K562 (cell line): Measurements from ENCODE around the gene FZD4. TPM values are rescaled to one million over a fixed set of nuclear protein-coding genes. Genes with fewer than 3 reads are reported as not detected.
A peak's percentile ranks its signal among the peaks of the same experiment; 100 is the strongest.

Source experiments
- BRCA1 ChIP-seq, 2 experiments: fragments of 450-650 bp in 1 of 2; sonication (generic) in 1 of 2; formaldehyde crosslinking in 1 of 2; IDR thresholded peaks; 2 replicates each; pipeline versions ENCODE4 v1.5.0 to v1.6.1; 2017 to 2020; ENCODE audit warnings: mild to moderate bottlenecking in 1 of 2, missing genetic modification reagents in 1 of 2
- EWSR1 ChIP-seq: fragments of 450-650 bp; IDR thresholded peaks from 2 replicates; pipeline ENCODE4 v1.6.1; 2018; ENCODE audit warnings: borderline replicate concordance, mild to moderate bottlenecking, low read depth, moderate library complexity; ENCODE audit not compliant: partially characterized antibody
- FOXM1 ChIP-seq, 2 experiments: fragments of 450-650 bp in 1 of 2; sonication (generic) in 1 of 2; formaldehyde crosslinking in 1 of 2; IDR thresholded peaks; 2 replicates each; pipeline versions ENCODE4 v1.6.1 to v1.9.0; 2017 to 2022; ENCODE audit warnings: low read depth in 2 of 2, mild to moderate bottlenecking in 2 of 2, missing genetic modification reagents in 1 of 2, moderate library complexity in 1 of 2
- HNRNPK ChIP-seq: fragments of 200-400 bp; formaldehyde crosslinking; IDR thresholded peaks from one replicate; pipeline ENCODE4 v1.6.1; 2018; ENCODE audit warnings: mild to moderate bottlenecking, low read depth, low read length; ENCODE audit not compliant: poor library complexity, severe bottlenecking
- LEF1 ChIP-seq: fragments of 450-650 bp; IDR thresholded peaks from 2 replicates; pipeline ENCODE4 v1.6.1; 2016; ENCODE audit warnings: mild to moderate bottlenecking
- MCM2 ChIP-seq: fragments of 450-650 bp; IDR thresholded peaks from 2 replicates; pipeline ENCODE4 v1.6.1; 2017; ENCODE audit warnings: low read depth, mild to moderate bottlenecking
- PHF20 ChIP-seq: fragments of 450-650 bp; IDR thresholded peaks from 2 replicates; pipeline ENCODE4 v1.6.1; 2018; ENCODE audit not compliant: partially characterized antibody
- POLR2AphosphoS5 ChIP-seq: IDR thresholded peaks from 2 replicates; pipeline ENCODE4 v1.6.1; 2011; ENCODE audit warnings: mild to moderate bottlenecking, low read depth, low read length, moderate library complexity; ENCODE audit not compliant: control insufficient read depth, insufficient read depth
- POLR2H ChIP-seq: IDR thresholded peaks from 2 replicates; pipeline ENCODE4 v1.6.1; 2016; ENCODE audit warnings: missing genetic modification characterization, low read depth, mild to moderate bottlenecking, control low read depth, missing compliant biosample characterization, moderate library complexity
- SAFB2 ChIP-seq: fragments of 200-400 bp; formaldehyde crosslinking; IDR thresholded peaks from 2 replicates; pipeline ENCODE4 v1.6.1; 2018; ENCODE audit warnings: borderline replicate concordance, low read length, low read depth, moderate library complexity; ENCODE audit not compliant: severe bottlenecking
- SMAD4 ChIP-seq: fragments of 250-450 bp; sonication (Bioruptor Pico); conservative IDR thresholded peaks from 2 replicates; pipeline ENCODE4 v1.8.0; 2021; ENCODE audit warnings: inconsistent platforms, mild to moderate bottlenecking, moderate library complexity
- SREBF1 ChIP-seq: fragments of 150-350 bp; IDR thresholded peaks from 2 replicates; pipeline ENCODE4 v1.6.1; 2014; ENCODE audit warnings: antibody characterized with exemption, low read depth, low read length, borderline replicate concordance
- ZFP30 ChIP-seq: fragments of 250-450 bp; sonication (Bioruptor Pico); IDR thresholded peaks from 2 replicates; pipeline ENCODE4 v1.8.0; 2022; ENCODE audit warnings: moderate library complexity, mild to moderate bottlenecking, inconsistent platforms, borderline replicate concordance
- ZNF140 ChIP-seq: fragments of 250-450 bp; sonication (Bioruptor Pico); IDR thresholded peaks from 2 replicates; pipeline ENCODE4 v1.8.0; 2021; ENCODE audit warnings: moderate library complexity, mild to moderate bottlenecking, inconsistent platforms
- ZNF584 ChIP-seq: fragments of 200-800 bp; sonication (Bioruptor generic); IDR thresholded peaks from 2 replicates; pipeline ENCODE4 v1.6.1; 2016; ENCODE audit warnings: low read depth, mild to moderate bottlenecking, missing genetic modification characterization, missing compliant biosample characterization
- polyA plus RNA-seq, 8 experiments: library from polyadenylated mRNA; depleted of rRNA in 4 of 8; stranded (reverse) in 5 of 8; unstranded in 3 of 8; fragments of >200 nt; fragmentation: Nextera tagmentation in 2 of 8; fragmentation: Illumina TruSeq in 1 of 8; extraction: Ambion mirVana in 2 of 8; extraction: Trizol in 1 of 8; gene quantifications; 2 replicates each; pipeline versions ENCODE4 v1.2.1 to v1.2.3, GENCODE V29; 2011 to 2014; ENCODE audit warnings: inconsistent platforms in 1 of 8, missing spikeins in 1 of 8
- total RNA-seq, 7 experiments: library from RNA; depleted of rRNA in 6 of 7; stranded (reverse); fragments of >200 nt in 6 of 7; fragmentation: Illumina TruSeq in 2 of 7; extraction: Trizol in 2 of 7; gene quantifications; 2 replicates each; pipeline versions ENCODE4 v1.2.1 to v1.2.3, GENCODE V29; 2011 to 2021; ENCODE audit warnings: low replicate concordance in 1 of 7
- TF ChIP-seq, protein P1 (sequence below): sonication (generic); formaldehyde crosslinking; IDR thresholded peaks from 2 replicates; pipeline ENCODE4 v1.8.0; 2022; ENCODE audit warnings: mild to moderate bottlenecking, missing genetic modification reagents
- TF ChIP-seq, protein P2 (sequence below): fragments of 450-650 bp; IDR thresholded peaks from 2 replicates; pipeline ENCODE4 v1.6.1; 2016; ENCODE audit warnings: antibody characterized with exemption
- TF ChIP-seq, protein P3 (sequence below): fragments of 450-650 bp; formaldehyde crosslinking; IDR thresholded peaks from 2 replicates; pipeline ENCODE4 v1.4.0; 2020; ENCODE audit warnings: mild to moderate bottlenecking
- TF ChIP-seq, protein P4 (sequence below): sonication (generic); formaldehyde crosslinking; IDR thresholded peaks from 2 replicates; pipeline ENCODE4 v1.5.0; 2020; ENCODE audit warnings: missing genetic modification reagents

FZD4 gene
- total and polyA plus RNA-seq, 9 of the 15 experiments (the other 6 are each of a cell fraction or from before 2014, with no cell fraction given): 1.2 to 7.9 (median 5.8) TPM

DNA sequence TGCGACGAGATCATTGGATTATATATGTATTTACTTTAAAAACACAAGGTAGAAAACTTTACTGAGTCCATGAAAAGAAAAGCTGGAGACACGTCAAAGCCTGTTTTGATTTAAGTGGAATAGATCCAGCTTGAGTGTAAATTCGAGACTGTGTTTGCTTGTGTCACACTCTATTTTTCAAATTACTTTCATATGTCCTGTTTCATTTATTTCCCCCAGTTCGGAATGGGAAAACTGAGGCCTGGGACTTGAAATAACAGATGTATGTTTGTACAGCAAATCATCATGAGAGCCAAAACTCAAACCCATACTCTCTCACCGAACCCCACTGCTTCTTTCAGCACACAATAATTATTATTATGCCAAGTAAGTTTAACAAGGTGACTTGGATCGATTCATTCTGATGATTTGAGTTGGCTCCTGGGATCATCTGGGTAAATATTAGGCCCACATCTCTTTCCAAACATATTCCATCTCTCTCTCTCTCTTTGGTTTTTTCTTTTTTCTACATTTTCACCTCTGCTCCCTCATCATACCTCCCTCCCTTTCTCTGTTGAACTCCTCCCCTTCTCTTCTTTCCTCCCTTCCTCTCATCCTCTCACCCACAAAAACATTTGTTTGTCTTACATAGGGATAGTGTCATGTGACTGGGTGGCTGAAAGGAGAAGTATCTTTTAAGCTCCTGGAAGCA is 21.2 kb downstream of the FZD4 start (continued):
- TF ChIP-seq, protein P1, sequence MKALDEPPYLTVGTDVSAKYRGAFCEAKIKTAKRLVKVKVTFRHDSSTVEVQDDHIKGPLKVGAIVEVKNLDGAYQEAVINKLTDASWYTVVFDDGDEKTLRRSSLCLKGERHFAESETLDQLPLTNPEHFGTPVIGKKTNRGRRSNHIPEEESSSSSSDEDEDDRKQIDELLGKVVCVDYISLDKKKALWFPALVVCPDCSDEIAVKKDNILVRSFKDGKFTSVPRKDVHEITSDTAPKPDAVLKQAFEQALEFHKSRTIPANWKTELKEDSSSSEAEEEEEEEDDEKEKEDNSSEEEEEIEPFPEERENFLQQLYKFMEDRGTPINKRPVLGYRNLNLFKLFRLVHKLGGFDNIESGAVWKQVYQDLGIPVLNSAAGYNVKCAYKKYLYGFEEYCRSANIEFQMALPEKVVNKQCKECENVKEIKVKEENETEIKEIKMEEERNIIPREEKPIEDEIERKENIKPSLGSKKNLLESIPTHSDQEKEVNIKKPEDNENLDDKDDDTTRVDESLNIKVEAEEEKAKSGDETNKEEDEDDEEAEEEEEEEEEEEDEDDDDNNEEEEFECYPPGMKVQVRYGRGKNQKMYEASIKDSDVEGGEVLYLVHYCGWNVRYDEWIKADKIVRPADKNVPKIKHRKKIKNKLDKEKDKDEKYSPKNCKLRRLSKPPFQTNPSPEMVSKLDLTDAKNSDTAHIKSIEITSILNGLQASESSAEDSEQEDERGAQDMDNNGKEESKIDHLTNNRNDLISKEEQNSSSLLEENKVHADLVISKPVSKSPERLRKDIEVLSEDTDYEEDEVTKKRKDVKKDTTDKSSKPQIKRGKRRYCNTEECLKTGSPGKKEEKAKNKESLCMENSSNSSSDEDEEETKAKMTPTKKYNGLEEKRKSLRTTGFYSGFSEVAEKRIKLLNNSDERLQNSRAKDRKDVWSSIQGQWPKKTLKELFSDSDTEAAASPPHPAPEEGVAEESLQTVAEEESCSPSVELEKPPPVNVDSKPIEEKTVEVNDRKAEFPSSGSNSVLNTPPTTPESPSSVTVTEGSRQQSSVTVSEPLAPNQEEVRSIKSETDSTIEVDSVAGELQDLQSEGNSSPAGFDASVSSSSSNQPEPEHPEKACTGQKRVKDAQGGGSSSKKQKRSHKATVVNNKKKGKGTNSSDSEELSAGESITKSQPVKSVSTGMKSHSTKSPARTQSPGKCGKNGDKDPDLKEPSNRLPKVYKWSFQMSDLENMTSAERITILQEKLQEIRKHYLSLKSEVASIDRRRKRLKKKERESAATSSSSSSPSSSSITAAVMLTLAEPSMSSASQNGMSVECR (CRISPR knock-in tag): no peak
- TF ChIP-seq SREBF1 (no peak), MCM2 (no peak), BRCA1 (IDR thresholded peaks at IDR 0.05) (no peak), BRCA1 (CRISPR knock-in tag; IDR thresholded peaks at IDR 0.05) (no peak), POLR2H (no peak), LEF1 (no peak), EWSR1 (no peak), SMAD4 (CRISPR knock-in tag) (0 out of 2 replicates have a peak, but pooled peaks have one; percentile 27), POLR2AphosphoS5 (no peak), PHF20 (no peak), ZFP30 (CRISPR knock-in tag) (no peak), SAFB2 (no peak), FOXM1 (IDR thresholded peaks at IDR 0.05; ENCODE audit: low read depth) (no peak), FOXM1 (CRISPR knock-in tag; IDR thresholded peaks at IDR 0.05; ENCODE audit: low read depth) (no peak), ZNF140 (no peak), HNRNPK (no peak), ZNF584 (CRISPR knock-in tag) (no peak)
- TF ChIP-seq, protein P2, sequence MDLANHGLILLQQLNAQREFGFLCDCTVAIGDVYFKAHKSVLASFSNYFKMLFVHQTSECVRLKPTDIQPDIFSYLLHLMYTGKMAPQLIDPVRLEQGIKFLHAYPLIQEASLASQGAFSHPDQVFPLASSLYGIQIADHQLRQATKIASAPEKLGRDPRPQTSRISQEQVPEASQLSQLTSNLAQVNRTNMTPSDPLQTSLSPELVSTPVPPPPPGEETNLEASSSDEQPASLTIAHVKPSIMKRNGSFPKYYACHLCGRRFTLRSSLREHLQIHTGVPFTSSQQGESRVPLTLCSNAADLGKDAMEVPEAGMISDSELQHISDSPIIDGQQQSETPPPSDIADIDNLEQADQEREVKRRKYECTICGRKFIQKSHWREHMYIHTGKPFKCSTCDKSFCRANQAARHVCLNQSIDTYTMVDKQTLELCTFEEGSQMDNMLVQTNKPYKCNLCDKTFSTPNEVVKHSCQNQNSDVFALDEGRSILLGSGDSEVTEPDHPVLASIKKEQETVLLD: no peak
- TF ChIP-seq, protein P3, sequence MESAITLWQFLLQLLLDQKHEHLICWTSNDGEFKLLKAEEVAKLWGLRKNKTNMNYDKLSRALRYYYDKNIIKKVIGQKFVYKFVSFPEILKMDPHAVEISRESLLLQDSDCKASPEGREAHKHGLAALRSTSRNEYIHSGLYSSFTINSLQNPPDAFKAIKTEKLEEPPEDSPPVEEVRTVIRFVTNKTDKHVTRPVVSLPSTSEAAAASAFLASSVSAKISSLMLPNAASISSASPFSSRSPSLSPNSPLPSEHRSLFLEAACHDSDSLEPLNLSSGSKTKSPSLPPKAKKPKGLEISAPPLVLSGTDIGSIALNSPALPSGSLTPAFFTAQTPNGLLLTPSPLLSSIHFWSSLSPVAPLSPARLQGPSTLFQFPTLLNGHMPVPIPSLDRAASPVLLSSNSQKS: no peak
- TF ChIP-seq, protein P4, sequence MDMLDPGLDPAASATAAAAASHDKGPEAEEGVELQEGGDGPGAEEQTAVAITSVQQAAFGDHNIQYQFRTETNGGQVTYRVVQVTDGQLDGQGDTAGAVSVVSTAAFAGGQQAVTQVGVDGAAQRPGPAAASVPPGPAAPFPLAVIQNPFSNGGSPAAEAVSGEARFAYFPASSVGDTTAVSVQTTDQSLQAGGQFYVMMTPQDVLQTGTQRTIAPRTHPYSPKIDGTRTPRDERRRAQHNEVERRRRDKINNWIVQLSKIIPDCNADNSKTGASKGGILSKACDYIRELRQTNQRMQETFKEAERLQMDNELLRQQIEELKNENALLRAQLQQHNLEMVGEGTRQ (CRISPR knock-in tag): peak; percentile 53; the same call in 1 of the 2 replicates
